H1 (cell line): ENCODE measurements around the gene KEL. TPM values are rescaled to one million over a fixed set of nuclear protein-coding genes. Genes with fewer than 3 reads are reported as not detected.

Source experiments
- CTCF ChIA-PET: fragments of 300-600 bp; sonication (Branson Sonifier 250); formaldehyde crosslinking; loops from one replicate; lab custom pipeline; 2021; ENCODE audit not compliant: partially characterized antibody; lab: Charles Lee
- POLR2A ChIA-PET: fragments of 300-600 bp; sonication (Branson Sonifier 250); formaldehyde crosslinking; loops from one replicate; lab custom pipeline; 2021; ENCODE audit warnings: inconsistent platforms; ENCODE audit not compliant: partially characterized antibody; lab: Charles Lee
- DNase-seq, 2 experiments: peaks; one replicate each; pipeline versions ENCODE4 v3.0.0 to v3.0.0-alpha.2; 2010 to 2022; ENCODE audit warnings: low spot score in 2 of 2, low read depth in 1 of 2, mixed read lengths in 1 of 2
- FAIRE-seq: peaks from 2 replicates; lab custom pipeline; 2011; peaks lifted over from hg19 to GRCh38; lab: Jason Lieb, UNC
- H2AFZ ChIP-seq: 2 replicates; pipeline ENCODE4 v1.8.1; 2012; ENCODE audit warnings: low read length, inconsistent platforms
- H2AK5ac ChIP-seq: 2 replicates; pipeline ENCODE4 v1.6.1; 2013; ENCODE audit warnings: low read depth, low read length
- H2BK120ac ChIP-seq: replicated peaks from 2 replicates; pipeline ENCODE3; 2013; ENCODE audit warnings: low read depth, low read length, inconsistent platforms
- H2BK12ac ChIP-seq: 2 replicates; pipeline ENCODE4 v1.6.1; 2013; ENCODE audit warnings: low read depth, low read length
- H2BK15ac ChIP-seq: 2 replicates; pipeline ENCODE4 v1.6.1; 2013; ENCODE audit warnings: low read length
- H2BK20ac ChIP-seq: 2 replicates; pipeline ENCODE4 v1.6.1; 2013; ENCODE audit warnings: low read length
- H2BK5ac ChIP-seq: 2 replicates; pipeline ENCODE4 v1.6.1; 2013; ENCODE audit warnings: low read depth, low read length
- H3K14ac ChIP-seq: 2 replicates; pipeline ENCODE4 v1.6.1; 2013; ENCODE audit warnings: inconsistent platforms; ENCODE audit not compliant: insufficient read length
- H3K18ac ChIP-seq: 2 replicates; pipeline ENCODE4 v1.6.1; 2013; ENCODE audit warnings: low read length; ENCODE audit errors: extremely low read depth
- H3K23ac ChIP-seq: 2 replicates; pipeline ENCODE4 v1.6.1; 2013; ENCODE audit warnings: inconsistent platforms; ENCODE audit not compliant: insufficient read length
- H3K23me2 ChIP-seq: 2 replicates; pipeline ENCODE4 v1.6.1; 2013; ENCODE audit warnings: low read depth, low read length
- H3K27ac ChIP-seq: 2 replicates; pipeline ENCODE4 v1.6.1; 2011; ENCODE audit warnings: low read depth, low read length, inconsistent platforms
- H3K27me3 ChIP-seq, 4 experiments: replicated peaks in 1 of 4; 1 replicate in 1 of 4; 2 replicates in 3 of 4; pipeline versions ENCODE4 v1.6.1 to v1.8.1; 2011 to 2013; ENCODE audit warnings: low read length in 3 of 4, mild to moderate bottlenecking in 3 of 4, inconsistent platforms in 2 of 4, mixed read lengths in 2 of 4, moderate library complexity in 1 of 4; ENCODE audit not compliant: control insufficient read depth in 3 of 4, insufficient read depth in 3 of 4; ENCODE audit errors: extremely low read depth in 1 of 4
- H3K36me3 ChIP-seq, 4 experiments: 2 replicates each; pipeline versions ENCODE4 v1.6.1 to v1.8.1; 2011 to 2013; ENCODE audit warnings: mild to moderate bottlenecking in 4 of 4, low read length in 3 of 4, moderate library complexity in 2 of 4, control low read depth in 1 of 4, inconsistent platforms in 1 of 4; ENCODE audit not compliant: insufficient read depth in 4 of 4, control insufficient read depth in 2 of 4
- H3K4ac ChIP-seq: replicated peaks from 2 replicates; pipeline ENCODE3; 2013; ENCODE audit warnings: low read length, low read depth, mixed read lengths, inconsistent platforms; ENCODE audit not compliant: insufficient read length
- H3K4me1 ChIP-seq, 4 experiments: replicated peaks in 1 of 4; 1 replicate in 1 of 4; 2 replicates in 3 of 4; pipeline versions ENCODE4 v1.6.1 to v1.8.1; 2011 to 2013; ENCODE audit warnings: low read length in 3 of 4, inconsistent platforms in 2 of 4, mixed read lengths in 1 of 4; ENCODE audit not compliant: insufficient read depth in 4 of 4, control insufficient read depth in 3 of 4
- H3K4me2 ChIP-seq, 2 experiments: 2 replicates each; pipeline versions ENCODE4 v1.6.1 to v1.8.1; 2011 to 2013; ENCODE audit warnings: low read depth in 2 of 2, low read length in 2 of 2, control low read depth in 1 of 2, inconsistent platforms in 1 of 2, mild to moderate bottlenecking in 1 of 2; ENCODE audit not compliant: insufficient read depth in 1 of 2
- H3K4me3 ChIP-seq, 4 experiments: fragments of 200-600, 300-600 bp in 1 of 4; sonication (generic), shearing (Covaris generic), sonication (Bioruptor Twin) in 1 of 4; 2 replicates each; pipeline versions ENCODE4 v1.5.1 to v1.8.1; 2011 to 2016; ENCODE audit warnings: low read length in 4 of 4, low read depth in 3 of 4, control low read depth in 2 of 4, inconsistent platforms in 2 of 4, mild to moderate bottlenecking in 2 of 4, mixed read lengths in 1 of 4, moderate library complexity in 1 of 4; ENCODE audit not compliant: insufficient read depth in 2 of 4; ENCODE audit errors: extremely low read depth in 1 of 4
- H3K56ac ChIP-seq: replicated peaks from 2 replicates; pipeline ENCODE3; 2013; ENCODE audit warnings: low read depth, mild to moderate bottlenecking, mixed read lengths, low read length, inconsistent platforms; ENCODE audit not compliant: insufficient read length
- H3K79me1 ChIP-seq: 2 replicates; pipeline ENCODE4 v1.6.1; 2013; ENCODE audit warnings: low read depth, low read length, control low read depth
- H3K79me2 ChIP-seq, 2 experiments: 2 replicates each; pipeline versions ENCODE4 v1.6.1 to v1.8.1; 2012 to 2013; ENCODE audit warnings: low read length in 2 of 2, mild to moderate bottlenecking in 2 of 2, inconsistent platforms in 1 of 2; ENCODE audit not compliant: insufficient read depth in 2 of 2, control insufficient read depth in 1 of 2
- H3K9ac ChIP-seq, 4 experiments: replicated peaks in 1 of 4; 1 replicate in 1 of 4; 2 replicates in 3 of 4; pipeline versions ENCODE4 v1.6.1 to v1.8.1; 2011 to 2013; ENCODE audit warnings: low read depth in 3 of 4, low read length in 3 of 4, control low read depth in 2 of 4, mild to moderate bottlenecking in 2 of 4, moderate library complexity in 2 of 4, inconsistent platforms in 1 of 4; ENCODE audit errors: extremely low read depth in 1 of 4
- H3K9me3 ChIP-seq, 2 experiments: 2 replicates each; pipeline versions ENCODE4 v1.6.1 to v1.8.1; 2012 to 2013; ENCODE audit warnings: mild to moderate bottlenecking in 2 of 2, moderate library complexity in 2 of 2, control low read depth in 1 of 2, inconsistent platforms in 1 of 2, low read depth in 1 of 2, low read length in 1 of 2, mixed read lengths in 1 of 2; ENCODE audit not compliant: insufficient read depth in 2 of 2
- H4K20me1 ChIP-seq, 2 experiments: replicated peaks in 1 of 2; 2 replicates each; pipeline versions ENCODE3 to v1.8.1; 2011 to 2013; ENCODE audit warnings: inconsistent platforms in 2 of 2, low read length in 2 of 2, mild to moderate bottlenecking in 1 of 2; ENCODE audit not compliant: insufficient read depth in 2 of 2, control insufficient read depth in 1 of 2
- H4K5ac ChIP-seq: 2 replicates; pipeline ENCODE4 v1.6.1; 2013; ENCODE audit warnings: low read length, low read depth, mixed read lengths, inconsistent platforms; ENCODE audit not compliant: insufficient read length
- H4K8ac ChIP-seq: 2 replicates; pipeline ENCODE4 v1.8.0; 2013; ENCODE audit warnings: mild to moderate bottlenecking, moderate library complexity, low read length, inconsistent platforms; ENCODE audit not compliant: insufficient read depth; ENCODE audit errors: extremely low read depth
- H4K91ac ChIP-seq: replicated peaks from 2 replicates; pipeline ENCODE3; 2013; ENCODE audit warnings: low read length, mixed read lengths, inconsistent platforms; ENCODE audit not compliant: insufficient read length
- ASH2L ChIP-seq: fragments of 200-600, 300-600 bp; sonication (generic); IDR thresholded peaks from one replicate; pipeline ENCODE4 v1.7.1; 2017; ENCODE audit warnings: low read length
- CEBPB ChIP-seq: IDR thresholded peaks from 2 replicates; pipeline ENCODE4 v1.6.1; 2012; ENCODE audit warnings: low read depth, low read length
- CREB1 ChIP-seq: IDR thresholded peaks from 2 replicates; pipeline ENCODE4 v1.6.1; 2012; ENCODE audit warnings: inconsistent platforms
- GABPA ChIP-seq: IDR thresholded peaks from 2 replicates; pipeline ENCODE4 v1.6.1; 2011; ENCODE audit warnings: mild to moderate bottlenecking, low read length, moderate library complexity, borderline replicate concordance; ENCODE audit not compliant: insufficient read depth
- KDM4A ChIP-seq: IDR thresholded peaks from one replicate; pipeline ENCODE4 v1.7.1; 2012; ENCODE audit warnings: low read depth, mild to moderate bottlenecking, moderate library complexity, low read length, inconsistent platforms; ENCODE audit not compliant: severe bottlenecking
- PHF8 ChIP-seq: fragments of 200-600 bp; sonication (generic); conservative IDR thresholded peaks from 2 replicates; pipeline ENCODE4 v1.7.1; 2012; ENCODE audit warnings: low read depth, mild to moderate bottlenecking, inconsistent platforms, low read length, moderate library complexity
- POLR2A ChIP-seq, 2 experiments: IDR thresholded peaks; 1 replicate in 1 of 2; 2 replicates in 1 of 2; pipeline ENCODE4 v1.6.1; 2011; ENCODE audit warnings: low read depth in 2 of 2, low read length in 2 of 2, mild to moderate bottlenecking in 2 of 2; ENCODE audit errors: control extremely low read depth in 1 of 2
- RAD21 ChIP-seq, 2 experiments: IDR thresholded peaks in 1 of 2; conservative IDR thresholded peaks in 1 of 2; 2 replicates each; pipeline ENCODE4 v1.6.1; 2011; ENCODE audit warnings: low read depth in 2 of 2, low read length in 2 of 2, improper control_type of control experiment in 1 of 2, inconsistent platforms in 1 of 2, mild to moderate bottlenecking in 1 of 2, moderate library complexity in 1 of 2
- TBP ChIP-seq: IDR thresholded peaks from 2 replicates; pipeline ENCODE4 v1.6.1; 2011; ENCODE audit warnings: low read depth, low read length, improper control_type of control experiment
- TEAD4 ChIP-seq: IDR thresholded peaks from 2 replicates; pipeline ENCODE4 v1.6.1; 2012; ENCODE audit warnings: low read depth, low read length, inconsistent platforms, mixed read lengths
- YY1 ChIP-seq: IDR thresholded peaks from 2 replicates; pipeline ENCODE4 v1.6.1; 2011; ENCODE audit warnings: low read depth, mild to moderate bottlenecking, low read length
- WGBS, 2 experiments: shearing (Covaris generic) in 1 of 2; methylation state at CpG; one replicate each; pipeline versions ENCODE4 v1.1.6 to v1.1.7; 2013 to 2015; ENCODE audit warnings: low lambda C conversion rate in 2 of 2, mixed read lengths in 2 of 2, inconsistent platforms in 1 of 2, low coverage in 1 of 2, missing lambda C conversion rate in 1 of 2; ENCODE audit not compliant: insufficient replicate concordance in 2 of 2, insufficient coverage in 1 of 2, insufficient read length in 1 of 2; ENCODE audit errors: extremely low coverage in 1 of 2, missing lambda C conversion rate in 1 of 2; 5-methylcytosine and 5-hydroxymethylcytosine counted together
- polyA plus RNA-seq, 7 experiments: library from polyadenylated mRNA; depleted of rRNA in 3 of 7; stranded (reverse) in 5 of 7; unstranded in 2 of 7; fragments of >200 nt in 5 of 7; fragments of 200-250 nt in 2 of 7; gene quantifications; 1 replicate in 5 of 7; 2 replicates in 1 of 7; 4 replicates in 1 of 7; pipeline versions ENCODE4 v1.2.1 to v1.2.3, GENCODE V29; 2011 to 2013; ENCODE audit warnings: missing spikeins in 2 of 7, mixed read lengths in 2 of 7
- total RNA-seq: library from RNA; stranded (reverse); fragmentation: NEBNext Ultra II Directional; extraction: Animal tissue kit (Norgen Biotek cat#: 25700); gene quantifications from 2 replicates; pipeline ENCODE4 v1.2.1, GENCODE V29; 2021

Gene KEL
- total and polyA plus RNA-seq, 2 of the 8 experiments (the other 6 are each of a cell fraction or from before 2014, with no cell fraction given), result 1.8 to 1.9 TPM

- H3K4me2 ChIP-seq, result no peak overlapping the region
- H3K4me1 ChIP-seq, result no peaks in the 10 kb centered on the region
- H3K27ac ChIP-seq, result no peak overlapping the region
- no peaks in the 10 kb centered on the region for H3K9me3 ChIP-seq
- no peaks in the 10 kb centered on the region for H4K20me1 ChIP-seq
- H3K79me2 ChIP-seq, result no peaks in the 10 kb centered on the region
- no peak overlapping the region for H2BK15ac ChIP-seq
- H2BK12ac ChIP-seq, result no peak overlapping the region
- no peaks in the 10 kb centered on the region for H3K27me3 ChIP-seq
- no peak overlapping the region for H3K4ac ChIP-seq
- ChIA-PET CTCF (interaction anchor here (1.1 to 4.3 kb wide), 3 partner anchors 12 to 19 kb away, joined by 4 to 31 read pairs (median 16); no protein-coding TSS in a partner anchor), POLR2A (no interaction called here)
- no peaks in the 10 kb centered on the region for H3K23me2 ChIP-seq
- no peak overlapping the region for H2AK5ac ChIP-seq
- no peak overlapping the region for H2BK5ac ChIP-seq
- H2AFZ ChIP-seq, result no peak overlapping the region
- no peak overlapping the region for H3K9ac ChIP-seq
- no peak for FAIRE-seq
- no peak overlapping the region for H2BK20ac ChIP-seq
- H3K18ac ChIP-seq, result no peak overlapping the region
- no peaks in the 10 kb centered on the region for H3K36me3 ChIP-seq
- no peak overlapping the region for H3K4me3 ChIP-seq
- no peak overlapping the region for H2BK120ac ChIP-seq
- no peak overlapping the region for H3K23ac ChIP-seq
- WGBS, 2 experiments, result 89% methylated on average over 3 of the region's 3 CpGs; no CpG with 5 or more reads in 1 of the 2 experiments
- H3K79me1 ChIP-seq, result no peaks in the 10 kb centered on the region
- no peak overlapping the region for H4K8ac ChIP-seq
- H4K91ac ChIP-seq, result no peak overlapping the region
- DNase-seq, result no peak
- no peak overlapping the region for H3K14ac ChIP-seq
- no peak overlapping the region for H3K56ac ChIP-seq
- no peak overlapping the region for H4K5ac ChIP-seq
- TF ChIP-seq CEBPB (no peak), CREB1 (no peak), RAD21 (IDR thresholded peaks at IDR 0.05 in 1 of 2, conservative IDR thresholded peaks at IDR 0.05 in 1 of 2; ENCODE audit: low read depth in 2 of 2, low read length in 2 of 2) (no peak), ASH2L (no peak), PHF8 (no peak), TBP (no peak), POLR2A (IDR thresholded peaks at IDR 0.05; ENCODE audit: control extremely low read depth in 1 of 2, low read depth in 2 of 2, low read length in 2 of 2) (no peak), YY1 (no peak), GABPA (no peak), KDM4A (no peak), TEAD4 (no peak)
Measured at GRCh38 chr7:142913051-142913450, 49.1 kb downstream of the KEL start.
